Hepatocyte (in vitro differentiated cells): ENCODE data around the gene GOSR1.

Experiments
- CTCF ChIP-seq: fragments of 200-600 bp; sonication (generic); IDR thresholded peaks from 2 replicates; pipeline ENCODE4 v1.5.1; 2016; ENCODE audit warnings: antibody characterized with exemption, mild to moderate bottlenecking; ENCODE audit not compliant: poor library complexity
- EZH2 ChIP-seq: fragments of 200-600 bp; sonication (generic); IDR thresholded peaks from 2 replicates; pipeline ENCODE4 v1.6.1; 2016; ENCODE audit warnings: antibody characterized with exemption, mild to moderate bottlenecking, borderline replicate concordance
- EZH2phosphoT487 ChIP-seq: fragments of 200-600 bp; sonication (generic); IDR thresholded peaks from one replicate; pipeline ENCODE4 v1.6.1; 2018; ENCODE audit warnings: antibody characterized with exemption, mild to moderate bottlenecking, low read depth, moderate library complexity; ENCODE audit not compliant: unreplicated experiment, severe bottlenecking

- TF ChIP-seq CTCF (no peak), EZH2phosphoT487 (no peak), EZH2 (no peak)
Measured at GRCh38 chr17:30519707-30520106, 42.5 kb downstream of the GOSR1 start.
